ENCODE measurements around the gene DSCAML1. TPM values are rescaled to one million over a fixed set of nuclear protein-coding genes. Genes with fewer than 3 reads are reported as not detected.

Gene DSCAML1
- total RNA-seq, 1 donor from 2014 or later, result 0.45 TPM

DNA sequence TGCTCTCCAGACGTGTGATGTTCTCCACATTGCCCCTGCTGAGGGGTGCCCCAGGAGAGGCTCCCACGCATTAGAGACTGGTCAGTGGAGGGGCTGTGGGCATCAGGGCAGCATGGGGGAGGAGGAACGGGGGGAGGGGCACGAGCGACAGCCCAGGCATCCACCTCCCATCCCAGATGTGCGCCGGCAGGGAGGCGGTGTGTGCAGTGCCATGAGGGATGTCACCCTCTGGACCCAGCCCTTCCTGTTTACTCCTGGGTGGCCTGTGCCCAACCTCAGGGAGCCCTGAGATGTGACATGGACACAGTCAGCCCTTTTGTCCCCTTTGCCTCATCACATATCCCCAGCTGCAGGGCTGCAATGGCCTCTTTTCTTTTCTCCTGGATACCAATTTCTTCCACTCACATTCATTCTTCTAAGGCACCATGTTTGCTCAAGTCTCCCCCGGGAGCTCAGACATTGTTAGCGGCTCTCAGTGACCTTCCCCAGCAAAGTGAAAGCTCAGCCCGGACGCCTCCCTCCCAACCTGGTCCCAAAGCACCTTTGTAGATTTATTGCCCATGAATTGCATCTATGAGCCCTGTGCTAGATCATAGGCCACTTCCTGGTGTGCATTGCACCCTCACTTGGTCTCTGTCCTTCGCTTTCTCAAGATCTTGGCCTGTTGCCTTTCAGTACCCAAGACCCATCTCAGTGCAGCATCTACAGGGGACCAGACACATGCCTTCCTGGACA, 318.7 kb downstream of the DSCAML1 start:
- no peak for DNase-seq (ENCODE audit: low spot score)

DNA sequence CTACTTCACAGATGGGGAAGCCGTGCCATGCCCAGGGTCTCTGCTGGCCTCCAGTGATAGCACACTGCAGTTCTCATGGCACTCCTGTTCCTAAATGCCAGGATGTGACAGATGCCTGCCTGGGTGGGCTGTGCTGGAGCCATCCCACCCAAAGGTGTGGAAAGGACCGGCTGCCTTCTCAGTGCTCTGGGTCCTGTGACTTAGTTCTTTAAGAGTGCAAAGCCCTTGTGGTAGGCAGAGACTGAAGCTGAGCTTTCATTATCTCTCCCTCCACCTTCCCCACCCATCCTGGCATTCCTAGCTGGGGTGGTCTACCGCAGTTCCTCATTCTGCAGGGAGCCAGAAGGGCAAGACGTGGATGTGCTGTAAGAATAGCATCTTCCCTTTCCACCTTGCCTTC, 319.3 kb downstream of the DSCAML1 start:
- no peak for DNase-seq (ENCODE audit: low spot score)

DNA sequence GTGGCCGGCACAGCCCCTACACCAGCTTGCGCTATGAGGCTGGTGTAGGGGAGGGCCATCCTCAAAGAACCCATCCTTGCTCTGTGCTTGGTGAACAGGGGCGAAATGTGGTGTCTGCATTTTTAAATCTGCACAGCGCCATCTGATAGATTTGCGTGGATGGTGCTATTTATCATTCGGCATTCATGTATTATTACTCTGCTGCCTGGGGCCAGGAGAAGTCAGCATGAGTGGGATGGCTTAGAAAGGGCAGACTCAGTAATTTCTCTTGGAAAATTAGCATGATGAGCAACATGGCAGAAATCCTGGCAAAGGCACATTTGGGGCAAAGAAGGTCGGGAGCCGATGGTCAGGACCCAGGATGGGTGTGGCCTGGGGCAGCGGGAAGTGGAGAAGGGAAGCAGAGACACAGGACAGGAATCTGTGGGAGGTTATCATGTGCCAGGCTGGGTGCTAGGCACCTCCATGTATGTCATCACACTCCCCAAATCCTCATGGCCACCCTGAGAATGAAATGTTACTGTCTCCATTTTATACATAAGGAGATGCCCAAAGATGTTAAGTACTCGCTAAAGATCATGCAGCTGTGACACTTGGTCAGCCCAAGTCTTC, 320.4 kb downstream of the DSCAML1 start:
- DNase-seq (ENCODE audit: low spot score), result no peak

DNA sequence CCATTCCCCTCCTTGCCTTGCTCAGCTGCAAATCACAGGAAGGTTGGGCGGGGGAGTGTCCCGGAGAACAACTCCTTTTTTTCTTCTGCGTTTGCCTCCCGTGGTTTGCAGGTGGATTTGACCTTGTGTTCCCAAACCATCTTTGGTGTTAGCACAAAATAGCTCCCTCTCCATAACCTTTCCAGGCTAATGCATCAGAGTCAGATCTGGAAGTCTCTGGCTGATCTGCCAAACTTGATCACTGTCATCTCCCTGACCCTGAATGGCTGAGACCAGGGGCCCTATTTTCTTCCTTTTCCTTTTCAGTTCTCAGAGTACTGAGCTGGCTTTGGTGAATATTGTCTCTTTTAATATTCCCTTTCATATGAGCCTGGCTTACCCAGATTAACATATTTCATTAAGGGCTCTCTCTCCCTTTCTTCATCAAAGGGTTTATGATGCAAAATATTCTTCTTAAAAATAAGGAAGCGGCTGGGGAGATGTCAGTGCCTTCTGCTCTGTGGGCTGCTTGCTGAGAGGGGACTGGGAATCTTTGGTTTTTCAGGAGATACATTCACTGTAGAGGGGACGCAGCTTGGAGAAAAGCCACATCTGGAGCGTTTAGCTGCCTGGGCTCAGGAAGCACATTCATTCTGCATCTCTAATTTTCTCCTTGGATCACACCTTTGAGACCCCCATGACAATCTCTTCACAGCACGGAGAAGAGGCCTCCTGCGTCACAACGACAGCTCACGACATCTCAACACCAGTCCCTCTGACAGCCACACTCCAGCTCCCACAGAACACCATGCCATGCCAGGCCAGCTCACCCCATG, 321.1 kb downstream of the DSCAML1 start:
- DNase-seq (ENCODE audit: low spot score), result no peak

DNA sequence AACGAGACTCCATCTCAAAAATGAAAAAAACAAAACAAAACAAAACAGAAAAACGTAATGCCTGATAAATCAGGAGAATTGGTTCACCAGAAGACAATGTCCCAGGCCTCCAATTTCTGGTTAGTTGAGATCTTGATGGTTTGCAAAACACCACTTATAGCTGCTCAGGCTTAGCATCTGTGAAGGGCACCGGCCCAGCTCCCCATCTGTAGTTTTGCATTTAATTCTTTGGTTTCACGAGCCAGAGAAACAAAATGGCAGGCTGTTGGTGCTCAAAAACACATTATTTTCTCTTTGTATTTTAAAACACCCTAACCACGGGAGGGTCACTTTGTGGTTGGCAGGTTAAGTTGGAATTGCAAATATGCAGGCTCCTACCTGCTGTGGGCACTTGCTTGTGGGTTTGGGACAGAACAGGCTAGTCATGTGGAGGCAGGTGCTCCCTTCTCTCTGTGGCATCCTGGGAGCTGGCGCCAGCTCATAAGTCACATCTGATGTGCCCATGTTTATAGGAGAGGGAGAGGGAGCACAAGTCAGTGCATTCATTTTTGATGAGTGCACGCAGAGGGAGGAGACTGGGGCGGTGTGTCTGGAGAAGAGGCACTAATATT, 323.4 kb downstream of the DSCAML1 start:
- DNase-seq (ENCODE audit: low spot score), result no peak

DNA sequence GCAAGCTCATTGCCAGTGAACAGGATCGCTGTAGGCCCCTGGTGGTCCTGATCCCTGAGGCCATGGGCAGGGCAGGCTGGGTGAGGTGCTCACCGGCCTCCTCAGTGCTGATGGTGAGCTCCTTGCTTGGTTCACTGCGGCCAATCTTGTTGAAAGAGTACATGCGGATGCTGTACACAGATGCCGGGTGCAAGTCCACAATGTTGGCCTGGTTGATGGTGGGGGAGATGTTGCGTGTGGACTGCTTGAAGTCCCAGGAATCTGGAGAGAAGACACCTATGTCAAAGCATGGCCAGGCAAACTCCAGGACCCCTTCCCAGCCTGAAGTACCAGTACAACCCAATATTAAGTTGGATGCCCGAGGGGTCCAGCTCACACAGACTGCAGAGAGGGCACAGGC, 325.2 kb downstream of the DSCAML1 start:
- DNase-seq (ENCODE audit: low spot score), result no peak

DNA sequence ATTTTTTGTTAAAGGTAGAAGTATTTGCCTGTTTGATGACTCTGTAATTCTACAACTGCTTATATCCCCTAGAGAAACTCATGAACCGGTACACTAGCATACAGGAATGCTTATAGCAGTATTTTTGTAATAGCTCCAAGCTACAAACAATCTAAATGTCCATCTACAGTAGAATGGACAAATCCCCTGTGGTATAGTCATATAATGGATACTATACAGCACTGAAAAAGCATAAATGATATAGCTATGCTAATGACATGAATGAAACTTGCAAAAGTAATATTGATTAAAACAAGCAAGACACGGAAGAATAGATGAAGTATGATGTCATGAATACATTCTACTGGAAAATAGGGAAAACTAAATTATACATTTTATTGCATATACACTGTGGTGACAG, 326.4 kb downstream of the DSCAML1 start:
- no peak for DNase-seq (ENCODE audit: low spot score)

DNA sequence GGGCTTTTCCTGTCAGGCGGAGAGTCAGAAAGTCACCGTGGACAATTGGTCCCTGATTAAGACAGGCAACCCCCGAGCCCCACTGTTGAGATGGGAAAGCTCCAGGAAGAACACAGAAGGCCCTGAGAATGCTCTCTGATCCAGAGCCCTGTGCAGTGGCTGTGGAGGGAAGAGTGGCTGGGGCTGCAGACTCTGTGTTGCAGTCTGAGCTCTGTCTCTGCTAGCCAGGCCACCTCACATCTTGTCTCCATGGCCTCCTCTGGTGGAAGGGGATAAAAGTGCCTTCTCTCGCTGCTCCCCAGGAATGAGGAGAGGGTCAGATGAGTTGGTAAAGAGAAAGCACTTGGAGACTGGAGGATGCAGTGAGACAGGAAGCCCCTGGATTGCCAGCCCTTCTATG, 328.1 kb downstream of the DSCAML1 start:
- DNase-seq (ENCODE audit: low spot score), result no peak

DNA sequence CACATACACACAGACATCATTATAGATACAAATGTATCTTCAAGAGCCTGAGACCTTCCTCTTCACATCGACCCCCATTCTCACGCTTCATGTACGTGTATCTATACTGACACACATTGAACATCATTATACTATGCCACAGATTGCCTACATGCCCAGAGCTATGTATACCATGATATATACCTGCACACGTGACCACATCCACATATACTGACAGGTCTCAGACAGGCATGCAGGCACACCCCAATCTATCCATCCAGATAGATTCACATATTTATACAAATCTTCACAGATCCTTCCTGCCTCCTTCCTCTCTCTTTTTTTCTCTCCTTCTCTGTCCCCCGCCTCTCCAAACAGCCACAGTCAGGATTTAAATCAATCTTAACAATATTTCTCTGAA, 329.2 kb downstream of the DSCAML1 start:
- no peak for DNase-seq (ENCODE audit: low spot score)

DNA sequence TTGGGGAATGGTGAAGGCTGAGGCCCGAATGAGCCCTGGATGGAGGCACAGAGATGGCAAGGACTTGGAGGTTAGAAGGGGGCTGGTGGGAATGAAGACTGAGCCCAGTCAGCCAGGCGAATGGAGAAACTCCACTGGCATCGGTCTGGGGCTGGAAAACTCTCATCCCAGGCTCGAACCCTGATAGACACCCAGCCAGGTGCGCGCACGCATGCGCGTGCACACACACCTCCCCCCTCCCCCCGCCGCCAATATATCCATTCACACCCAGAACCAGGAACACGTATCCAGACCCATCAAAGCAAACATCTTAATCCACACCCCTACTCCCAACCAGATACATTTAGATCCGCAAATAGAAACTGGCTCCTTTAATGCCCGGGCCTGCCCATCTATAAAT, 330.1 kb downstream of the DSCAML1 start:
- DNase-seq (ENCODE audit: low spot score), result no peak

DNA sequence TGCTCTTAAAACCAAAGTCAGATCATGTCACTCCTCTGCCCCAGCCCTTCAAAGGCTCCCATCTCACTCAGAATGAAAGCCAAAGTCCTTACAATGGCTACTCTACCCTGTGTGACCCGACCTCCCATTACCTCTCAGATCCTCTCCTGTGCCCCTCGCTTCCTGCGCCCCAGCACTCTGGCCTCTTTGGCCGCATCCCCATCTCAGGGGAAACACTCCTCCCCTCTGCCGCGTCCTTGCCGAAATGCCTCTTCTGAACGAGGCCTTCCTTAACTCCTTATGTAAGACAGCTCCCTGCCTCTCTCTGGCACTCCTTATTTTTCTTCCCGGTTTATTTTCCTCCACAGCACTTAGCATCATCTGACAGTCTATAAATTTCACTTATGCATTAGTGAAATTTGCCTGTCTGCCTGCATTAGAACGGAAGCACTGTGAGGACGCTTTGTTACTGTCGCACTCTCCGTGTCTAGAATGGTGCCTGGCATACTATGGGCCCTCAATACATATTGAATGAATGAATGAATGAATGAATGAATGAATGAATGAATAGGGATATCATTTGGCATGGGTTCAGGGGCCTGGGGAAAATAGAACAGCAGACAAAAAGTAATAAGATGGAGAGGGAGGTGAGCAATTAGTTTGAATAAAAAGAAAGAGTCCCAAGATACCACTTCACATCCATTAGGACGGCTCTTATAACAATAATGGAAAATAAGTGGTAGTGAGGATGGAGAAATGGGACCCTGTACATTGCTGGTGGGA, 331.6 kb downstream of the DSCAML1 start:
- DNase-seq (ENCODE audit: low spot score), result no peak

DNA sequence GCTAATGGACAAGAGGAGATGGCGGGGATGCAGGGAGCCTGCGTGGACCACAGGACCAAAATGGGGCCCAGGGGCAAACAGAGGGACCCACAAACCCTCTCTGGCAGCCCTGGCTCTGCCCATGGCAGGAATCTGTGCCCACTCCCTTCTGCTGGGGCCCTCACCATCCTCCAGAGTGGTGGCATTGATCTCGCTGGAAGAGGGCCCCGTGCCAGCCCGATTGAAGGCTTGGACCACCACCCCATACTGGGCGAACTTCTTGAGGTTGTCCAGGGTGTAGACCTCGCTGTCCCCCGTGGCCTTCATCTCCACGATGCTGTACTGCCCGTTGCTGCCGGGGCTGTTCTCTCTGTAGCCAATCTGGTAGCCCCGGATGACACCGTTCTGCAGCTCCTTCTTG, 332.2 kb downstream of the DSCAML1 start:
- no peak for DNase-seq (ENCODE audit: low spot score)

DNA sequence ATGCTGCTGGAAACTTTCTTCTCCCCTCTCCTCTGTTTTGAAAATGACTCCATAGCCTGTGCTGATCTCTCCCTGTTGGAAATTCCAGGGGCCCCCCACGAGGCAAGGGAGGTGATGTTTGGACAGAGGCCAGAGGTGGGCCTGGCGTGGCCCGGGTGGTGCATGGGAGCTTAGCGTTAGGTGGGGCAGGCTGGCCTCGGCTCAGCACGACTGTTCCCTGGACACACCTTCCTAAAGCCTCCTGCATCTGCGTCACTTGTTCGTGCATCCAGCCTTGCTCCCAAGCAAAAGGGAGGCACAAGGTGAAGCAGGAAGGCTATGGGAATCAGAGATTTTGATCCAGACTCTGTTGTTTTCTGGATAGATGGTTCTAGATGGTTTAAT, 334.2 kb downstream of the DSCAML1 start:
- DNase-seq (ENCODE audit: low spot score), result no peak

DNA sequence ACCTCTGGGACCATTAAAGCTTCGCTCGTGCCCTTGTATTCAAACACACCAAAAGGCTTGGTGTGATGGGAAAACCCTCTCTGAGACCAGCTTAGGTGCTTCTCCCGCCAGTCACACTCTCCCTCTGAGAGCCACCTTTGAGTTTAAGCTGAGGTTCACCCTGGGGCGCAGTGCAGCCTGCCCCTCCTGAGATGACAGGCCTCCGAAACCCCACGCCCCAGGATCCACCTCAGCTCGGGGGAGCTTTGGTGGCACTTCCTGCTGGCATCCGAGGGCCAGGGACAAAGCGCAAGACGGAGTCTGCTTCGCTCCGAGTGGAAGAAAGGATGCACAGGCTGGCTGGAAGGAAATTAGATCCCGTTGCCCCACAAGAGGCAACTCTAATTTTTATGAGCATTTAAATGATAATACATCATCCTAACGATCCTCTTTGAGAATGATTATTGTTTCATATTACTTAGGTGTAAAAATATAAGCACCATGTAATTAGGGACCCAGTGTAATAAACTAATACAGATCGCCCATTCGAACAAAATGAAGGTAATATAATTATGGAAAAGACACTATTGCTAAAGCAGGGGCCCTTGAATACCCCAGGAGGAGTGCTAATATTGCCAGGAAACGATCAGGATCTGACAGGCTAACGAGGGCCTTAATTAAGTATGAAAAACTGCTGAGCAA, 334.7 kb downstream of the DSCAML1 start:
- no peak for DNase-seq (ENCODE audit: low spot score)

DNA sequence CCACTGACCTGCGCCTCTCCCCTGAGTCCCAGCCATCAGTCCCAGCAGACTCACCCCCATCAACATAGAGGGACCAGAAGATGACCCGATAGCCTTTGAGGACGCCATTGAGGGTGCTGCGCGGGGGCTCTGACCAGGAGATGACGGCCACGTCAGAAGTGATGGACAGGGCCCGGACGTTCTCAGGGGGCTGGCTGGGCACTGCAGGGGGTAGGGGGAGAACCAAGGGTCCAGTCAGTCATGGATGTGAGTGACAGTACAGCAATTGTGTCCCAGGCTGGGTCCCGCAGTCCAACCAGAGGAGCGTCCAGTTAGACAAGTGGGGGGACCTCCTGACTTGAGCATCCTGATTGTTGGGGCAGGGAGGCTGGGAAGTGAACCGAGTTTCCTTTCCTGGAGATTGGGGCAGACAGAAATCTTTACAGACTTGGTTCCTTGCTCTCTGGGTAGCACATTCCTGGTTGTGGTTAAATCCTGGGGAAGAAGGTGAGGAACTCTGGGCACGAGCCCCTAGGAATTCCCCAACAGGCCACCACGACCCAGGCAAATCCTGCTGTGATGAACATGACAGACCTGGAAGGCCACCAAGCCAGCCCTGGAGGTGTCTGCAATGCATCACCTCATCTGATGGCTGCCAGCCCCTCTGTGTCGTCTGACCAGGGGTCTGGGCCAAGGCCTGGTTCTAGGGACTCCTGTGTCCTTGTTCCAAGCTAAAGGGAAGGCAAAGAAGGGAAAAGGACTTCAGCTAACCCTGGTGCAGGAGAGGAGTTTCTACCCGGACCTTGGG, 335.4 kb downstream of the DSCAML1 start:
- no peak for DNase-seq (ENCODE audit: low spot score)

DNA sequence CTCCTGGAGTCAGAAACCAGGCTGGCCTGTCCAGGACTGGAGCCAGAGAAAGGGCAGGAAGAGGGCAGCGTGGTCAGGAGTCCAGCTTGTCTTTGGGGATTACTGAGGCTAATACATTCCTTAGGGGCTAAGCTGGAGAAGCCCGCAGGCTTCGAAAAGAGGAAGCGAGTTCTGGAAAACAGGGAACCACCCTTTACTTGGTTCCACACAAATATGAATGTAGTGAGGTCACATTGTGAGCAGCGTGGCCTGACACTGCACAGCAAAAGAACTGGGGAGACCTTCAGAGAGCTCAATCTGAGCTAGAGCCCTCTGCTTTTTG, 337.1 kb downstream of the DSCAML1 start:
- DNase-seq (ENCODE audit: low spot score), result no peak

DNA sequence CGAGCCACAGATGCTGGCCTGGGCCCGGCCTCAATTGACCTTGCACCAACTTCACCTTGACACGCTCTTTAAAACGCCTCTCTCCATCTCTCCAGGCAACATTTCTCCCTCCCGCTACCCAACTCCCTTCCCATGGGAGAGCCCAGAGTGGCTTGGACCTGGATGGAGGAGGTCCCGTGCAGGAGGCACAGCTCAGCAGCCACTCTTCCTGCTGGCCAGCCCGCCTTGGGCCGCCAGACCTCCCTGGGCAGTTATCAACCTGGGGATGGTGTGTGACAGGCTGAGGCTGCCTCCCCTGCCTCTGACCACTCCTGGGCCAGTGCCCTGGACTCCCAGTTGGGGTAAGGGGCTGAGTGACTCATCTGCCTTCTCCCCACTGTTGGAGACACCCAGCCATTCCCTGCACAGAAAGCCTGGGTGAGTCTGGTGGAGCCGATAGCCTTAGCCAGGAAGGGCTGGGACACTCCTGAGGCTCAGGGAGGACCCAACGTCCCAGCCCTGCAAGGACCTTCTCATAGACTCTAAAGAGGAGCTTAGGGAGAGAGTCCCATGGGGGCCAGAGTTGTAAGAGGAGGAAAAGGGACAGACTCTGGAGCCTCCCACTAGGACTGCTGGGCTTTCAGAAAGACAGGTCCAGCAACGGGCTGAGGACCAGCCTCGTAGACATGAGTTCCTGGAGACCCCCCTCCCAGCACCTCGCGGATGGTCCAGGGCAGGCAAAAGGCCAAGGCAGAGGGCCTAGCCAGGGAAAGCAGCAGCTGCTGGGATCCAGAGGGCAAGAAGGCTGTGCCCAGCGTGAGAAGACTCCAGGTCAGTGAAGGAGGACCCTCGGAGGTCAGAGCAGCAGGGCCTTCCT, 337.7 kb downstream of the DSCAML1 start:
- DNase-seq (ENCODE audit: low spot score), result no peak

DNA sequence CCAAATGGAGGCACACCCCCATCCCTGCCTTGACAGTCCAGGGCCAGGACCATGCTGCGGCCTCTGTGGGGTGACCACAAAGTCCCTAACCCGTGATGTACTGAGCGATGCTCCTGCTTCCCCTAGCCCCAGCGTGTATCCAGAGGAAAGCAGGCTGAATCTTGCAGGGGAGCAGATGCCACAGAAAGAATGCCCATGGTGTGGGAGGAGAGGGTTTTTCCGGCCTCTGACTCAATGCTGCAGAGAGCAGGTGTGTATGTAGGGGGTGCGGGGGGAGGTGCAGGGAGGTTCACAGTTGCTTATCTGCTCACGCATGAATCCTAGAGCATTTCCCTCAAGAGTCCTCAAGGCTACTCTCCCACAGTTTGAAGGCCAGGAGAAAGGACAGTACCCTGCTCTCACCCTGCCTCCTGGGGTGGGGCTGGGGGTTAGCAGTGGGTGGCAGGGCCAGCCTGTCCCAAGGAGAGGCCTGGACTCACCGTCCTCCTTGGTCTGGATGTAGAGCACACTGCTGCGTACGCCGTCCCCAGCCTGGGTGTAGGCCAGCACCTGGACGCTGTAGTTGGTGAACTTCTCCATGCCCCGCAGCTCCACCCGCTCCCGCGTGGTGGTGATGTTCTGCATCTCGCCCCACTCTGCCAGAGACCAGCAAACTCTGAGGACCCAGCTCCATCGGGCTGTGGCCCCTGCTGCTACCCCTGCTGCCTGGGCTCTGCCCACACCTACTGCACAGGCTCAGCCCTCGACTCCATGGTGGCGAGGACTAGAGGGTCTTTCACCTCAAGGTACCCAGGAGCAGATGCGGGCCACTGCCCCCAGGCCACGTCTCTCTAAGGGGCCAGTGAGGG, 338.5 kb downstream of the DSCAML1 start:
- no peak for DNase-seq (ENCODE audit: low spot score)
